ENCODE results near the gene PCDHGA6.

GRCh38 chr5:141420855-141421488 is 47.3 kb downstream of the PCDHGA6 start, which contains the start of gene PCDHGA11:
- no peak for TF ChIP-seq GATA2 (IDR thresholded peaks at IDR 0.05; ENCODE audit: low read depth, low read length)
- TF ChIP-seq GATA3 (IDR thresholded peaks at IDR 0.05; ENCODE audit: low read depth, low read length) = no peak
